HepG2 (cell line): ENCODE data around the gene CDK6. TPM values are rescaled to one million over a fixed set of nuclear protein-coding genes. Genes with fewer than 3 reads are reported as not detected.

Experiments used
- CBX5 ChIP-seq: sonication (generic); formaldehyde crosslinking; IDR thresholded peaks from 2 replicates; pipeline ENCODE4 v1.4.0; 2020; ENCODE audit warnings: missing genetic modification reagents, borderline replicate concordance
- CEBPB ChIP-seq: IDR thresholded peaks from 2 replicates; pipeline ENCODE4 v1.6.1; 2011; ENCODE audit warnings: low read depth, low read length, improper control_type of control experiment, borderline replicate concordance
- EEA1 ChIP-seq: sonication (generic); formaldehyde crosslinking; IDR thresholded peaks from 2 replicates; pipeline ENCODE4 v1.5.1; 2020; ENCODE audit warnings: mild to moderate bottlenecking, missing genetic modification reagents, borderline replicate concordance
- ETS1 ChIP-seq: sonication (generic); formaldehyde crosslinking; IDR thresholded peaks from 2 replicates; pipeline ENCODE4 v1.4.0; 2020; ENCODE audit warnings: missing genetic modification reagents
- HES4 ChIP-seq: sonication (generic); formaldehyde crosslinking; IDR thresholded peaks from 2 replicates; pipeline ENCODE4 v1.9.0; 2021; ENCODE audit warnings: mild to moderate bottlenecking, missing genetic modification reagents, borderline replicate concordance
- HNF4A ChIP-seq: sonication (generic); formaldehyde crosslinking; IDR thresholded peaks from 2 replicates; pipeline ENCODE4 v1.4.0; 2020; ENCODE audit warnings: missing genetic modification reagents
- LRRFIP1 ChIP-seq: sonication (generic); formaldehyde crosslinking; conservative IDR thresholded peaks from 2 replicates; pipeline ENCODE4 v1.4.0; 2020; ENCODE audit warnings: missing genetic modification reagents
- MAZ ChIP-seq, 2 experiments: sonication (generic) in 1 of 2; formaldehyde crosslinking in 1 of 2; IDR thresholded peaks; 2 replicates each; pipeline versions ENCODE4 v1.5.0 to v1.6.1; 2012 to 2020; ENCODE audit warnings: low read depth in 2 of 2, mild to moderate bottlenecking in 2 of 2, borderline replicate concordance in 1 of 2, improper control_type of control experiment in 1 of 2, low read length in 1 of 2, missing genetic modification reagents in 1 of 2, moderate library complexity in 1 of 2
- MYNN ChIP-seq: sonication (generic); formaldehyde crosslinking; IDR thresholded peaks from 2 replicates; pipeline ENCODE4 v1.4.0; 2020; ENCODE audit warnings: mild to moderate bottlenecking, low read depth, missing genetic modification reagents
- NPAS2 ChIP-seq: sonication (generic); formaldehyde crosslinking; IDR thresholded peaks from 2 replicates; pipeline ENCODE4 v1.8.0; 2022; ENCODE audit warnings: mild to moderate bottlenecking, missing genetic modification reagents, borderline replicate concordance
- RFX1 ChIP-seq: fragments of 450-650 bp; IDR thresholded peaks from 2 replicates; pipeline ENCODE4 v1.6.1; 2017
- SETDB1 ChIP-seq: sonication (generic); formaldehyde crosslinking; IDR thresholded peaks from 2 replicates; pipeline ENCODE4 v1.5.1; 2020; ENCODE audit warnings: missing genetic modification reagents, mild to moderate bottlenecking, borderline replicate concordance
- SIX1 ChIP-seq: sonication (generic); formaldehyde crosslinking; IDR thresholded peaks from 2 replicates; pipeline ENCODE4 v1.4.0; 2020; ENCODE audit warnings: missing genetic modification reagents, borderline replicate concordance
- SMAD9 ChIP-seq: sonication (generic); formaldehyde crosslinking; IDR thresholded peaks from 2 replicates; pipeline ENCODE4 v1.5.1; 2020; ENCODE audit warnings: mild to moderate bottlenecking, missing genetic modification reagents
- STAT5B ChIP-seq: sonication (generic); formaldehyde crosslinking; IDR thresholded peaks from 2 replicates; pipeline ENCODE4 v1.4.0; 2020; ENCODE audit warnings: missing genetic modification reagents
- SUZ12 ChIP-seq: fragments of 150-350 bp; IDR thresholded peaks from 2 replicates; pipeline ENCODE4 v1.6.1; 2014; ENCODE audit warnings: low read depth, low read length
- TOPORS ChIP-seq: sonication (generic); formaldehyde crosslinking; IDR thresholded peaks from 2 replicates; pipeline ENCODE4 v1.8.0; 2023; ENCODE audit warnings: mild to moderate bottlenecking, missing genetic modification reagents
- U2AF1 ChIP-seq: fragments of 200-400 bp; formaldehyde crosslinking; optimal IDR thresholded peaks from 2 replicates; pipeline ENCODE3; 2017; ENCODE audit warnings: mild to moderate bottlenecking, low read depth, low read length
- ZMYM3 ChIP-seq: sonication (generic); formaldehyde crosslinking; IDR thresholded peaks from 2 replicates; pipeline ENCODE4 v1.5.1; 2020; ENCODE audit warnings: mild to moderate bottlenecking, missing genetic modification reagents
- ZNF367 ChIP-seq: sonication (generic); formaldehyde crosslinking; IDR thresholded peaks from 2 replicates; pipeline ENCODE4 v1.4.0; 2020; ENCODE audit warnings: missing genetic modification reagents, borderline replicate concordance
- ZNF589 ChIP-seq: sonication (generic); formaldehyde crosslinking; conservative IDR thresholded peaks from 2 replicates; pipeline ENCODE4 v1.8.0; 2022; ENCODE audit warnings: mild to moderate bottlenecking, moderate library complexity, missing genetic modification reagents
- ZNF597 ChIP-seq: sonication (generic); formaldehyde crosslinking; IDR thresholded peaks from 2 replicates; pipeline ENCODE4 v1.5.0; 2020; ENCODE audit warnings: missing genetic modification reagents
- ZNF660 ChIP-seq: sonication (generic); formaldehyde crosslinking; IDR thresholded peaks from 2 replicates; pipeline ENCODE4 v1.5.1; 2020; ENCODE audit warnings: mild to moderate bottlenecking, low read depth, missing genetic modification reagents, borderline replicate concordance
- ZNF781 ChIP-seq: sonication (generic); formaldehyde crosslinking; IDR thresholded peaks from 2 replicates; pipeline ENCODE4 v1.5.1; 2020; ENCODE audit warnings: borderline replicate concordance, mild to moderate bottlenecking, missing genetic modification reagents; ENCODE audit errors: not compliant biosample characterization
- ZNF883 ChIP-seq: sonication (generic); formaldehyde crosslinking; IDR thresholded peaks from 2 replicates; pipeline ENCODE4 v1.5.1; 2020; ENCODE audit warnings: mild to moderate bottlenecking, missing genetic modification reagents; ENCODE audit errors: not compliant biosample characterization
- polyA plus RNA-seq, 8 experiments: library from polyadenylated mRNA; depleted of rRNA in 3 of 8; stranded (reverse) in 7 of 8; unstranded in 1 of 8; fragments of >200 nt; fragmentation: Illumina TruSeq in 4 of 8; extraction: Trizol in 4 of 8; gene quantifications; 2 replicates each; pipeline versions ENCODE4 v1.2.1 to v1.2.3, GENCODE V29; 2011 to 2016; ENCODE audit warnings: low read depth in 4 of 8, missing spikeins in 1 of 8, mixed read lengths in 1 of 8; ENCODE audit not compliant: insufficient read depth in 1 of 8
- total RNA-seq, 5 experiments: library from RNA; depleted of rRNA; stranded (reverse); fragments of >200 nt; fragmentation: Illumina TruSeq; extraction: Trizol; gene quantifications; 2 replicates each; pipeline ENCODE4 v1.2.3, GENCODE V29; 2016; ENCODE audit warnings: low read depth in 1 of 5

Gene CDK6
- total and polyA plus RNA-seq, 2 of the 13 experiments (the other 11 are each of a cell fraction or from before 2014, with no cell fraction given), result 34.6 to 90.8 TPM

- TF ChIP-seq ZNF781 (CRISPR knock-in tag) (no peak), SIX1 (no peak), ZNF660 (CRISPR knock-in tag) (no peak), SUZ12 (no peak), MYNN (CRISPR knock-in tag) (no peak), ZNF589 (CRISPR knock-in tag) (0 out of 2 replicates have a peak, but pooled peaks have one; percentile 42), U2AF1 (peak; percentile 12), CBX5 (CRISPR knock-in tag) (peak; percentile 83), SMAD9 (no peak), EEA1 (CRISPR knock-in tag) (peak; percentile 74; the same call in 1 of the 2 replicates), ZNF597 (CRISPR knock-in tag) (no peak), MAZ (IDR thresholded peaks at IDR 0.05; ENCODE audit: borderline replicate concordance, low read depth, low read length) (0 out of 2 replicates have a peak, but pooled peaks have one; percentile 50), MAZ (CRISPR knock-in tag; IDR thresholded peaks at IDR 0.05; ENCODE audit: low read depth) (0 out of 2 replicates have a peak, but pooled peaks have one; percentile 67), STAT5B (no peak), ZNF883 (CRISPR knock-in tag) (no peak), HES4 (CRISPR knock-in tag) (no peak; the same call in 1 of the 2 replicates), ETS1 (CRISPR knock-in tag) (no peak), LRRFIP1 (no peak), SETDB1 (CRISPR knock-in tag) (no peak), ZMYM3 (CRISPR knock-in tag) (peak; percentile 22; the same call in 1 of the 2 replicates), ZNF367 (no peak), RFX1 (no peak), NPAS2 (CRISPR knock-in tag) (no peak), TOPORS (CRISPR knock-in tag) (peak; percentile 63; the same call in 1 of the 2 replicates), HNF4A (CRISPR knock-in tag) (peak; percentile 31), CEBPB (no peak)
Measured at GRCh38 chr7:92833024-92833765, 3.2 kb downstream of the CDK6 start (continued).
